Progenitor cell of endocrine pancreas (in vitro differentiated cells): ENCODE results near the gene C1orf74. TPM values are rescaled to one million over a fixed set of nuclear protein-coding genes. Genes with fewer than 3 reads are reported as not detected.

Source experiments
- DNase-seq: peaks from one replicate; pipeline ENCODE4 v3.0.0; 2021; ENCODE audit warnings: low spot score; ENCODE audit not compliant: unreplicated experiment
- H3K27ac Mint-ChIP-seq: 2 replicates; pipeline ENCODE4 v1.8.0; 2021; ENCODE audit warnings: mild to moderate bottlenecking, moderate library complexity, mixed read lengths
- H3K27me3 Mint-ChIP-seq: 2 replicates; pipeline ENCODE4 v1.8.0; 2021; ENCODE audit warnings: mixed read lengths
- H3K36me3 Mint-ChIP-seq: 2 replicates; pipeline ENCODE4 v1.8.0; 2022; ENCODE audit warnings: mixed read lengths; ENCODE audit not compliant: insufficient read depth
- H3K4me1 Mint-ChIP-seq: 2 replicates; pipeline ENCODE4 v1.8.0; 2021; ENCODE audit warnings: low read depth, mixed read lengths
- H3K4me3 Mint-ChIP-seq: 2 replicates; pipeline ENCODE4 v1.8.0; 2021; ENCODE audit warnings: low read depth, mild to moderate bottlenecking, moderate library complexity, mixed read lengths
- H3K9me3 Mint-ChIP-seq: 2 replicates; pipeline ENCODE4 v1.8.0; 2021; ENCODE audit warnings: low read depth, mixed read lengths
- CTCF ChIP-seq: fragments of 200-600 bp; sonication (generic); IDR thresholded peaks from one replicate; pipeline ENCODE4 v1.5.0; 2021; ENCODE audit warnings: antibody characterized with exemption, mild to moderate bottlenecking; ENCODE audit not compliant: unreplicated experiment
- total RNA-seq: library from RNA; stranded (reverse); gene quantifications from 2 replicates; pipeline ENCODE4 v1.2.1, GENCODE V29; 2021

The C1orf74 gene
- total RNA-seq, 1 donor from 2014 or later: 2.5 TPM

DNA sequence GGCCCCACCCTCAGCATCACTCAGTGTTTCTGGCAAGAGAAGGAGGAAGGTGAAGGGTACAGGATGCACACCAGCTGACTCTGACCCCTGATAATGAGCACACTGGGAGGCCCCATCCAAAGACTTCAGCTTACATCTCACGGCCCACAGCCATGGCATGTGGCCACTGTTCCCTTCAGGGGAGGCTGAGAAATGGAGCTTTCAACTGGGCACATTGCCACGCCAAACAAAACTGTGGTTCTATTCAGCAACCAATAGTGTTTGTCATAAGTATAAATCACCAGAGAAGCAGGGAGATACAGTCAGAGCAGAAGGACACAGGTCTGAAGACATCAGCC, 41.2 kb downstream of the C1orf74 start:
- H3K4me3 Mint-ChIP-seq: no peak overlapping the region
- peaks cover 5% of the 10 kb centered on the region for H3K27me3 Mint-ChIP-seq
- H3K9me3 Mint-ChIP-seq: no peaks in the 10 kb centered on the region
- H3K36me3 Mint-ChIP-seq: no peaks in the 10 kb centered on the region
- TF ChIP-seq CTCF: no peak
- H3K4me1 Mint-ChIP-seq: peaks cover 4% of the 10 kb centered on the region
- H3K27ac Mint-ChIP-seq: no peak overlapping the region
- no peak for DNase-seq

DNA sequence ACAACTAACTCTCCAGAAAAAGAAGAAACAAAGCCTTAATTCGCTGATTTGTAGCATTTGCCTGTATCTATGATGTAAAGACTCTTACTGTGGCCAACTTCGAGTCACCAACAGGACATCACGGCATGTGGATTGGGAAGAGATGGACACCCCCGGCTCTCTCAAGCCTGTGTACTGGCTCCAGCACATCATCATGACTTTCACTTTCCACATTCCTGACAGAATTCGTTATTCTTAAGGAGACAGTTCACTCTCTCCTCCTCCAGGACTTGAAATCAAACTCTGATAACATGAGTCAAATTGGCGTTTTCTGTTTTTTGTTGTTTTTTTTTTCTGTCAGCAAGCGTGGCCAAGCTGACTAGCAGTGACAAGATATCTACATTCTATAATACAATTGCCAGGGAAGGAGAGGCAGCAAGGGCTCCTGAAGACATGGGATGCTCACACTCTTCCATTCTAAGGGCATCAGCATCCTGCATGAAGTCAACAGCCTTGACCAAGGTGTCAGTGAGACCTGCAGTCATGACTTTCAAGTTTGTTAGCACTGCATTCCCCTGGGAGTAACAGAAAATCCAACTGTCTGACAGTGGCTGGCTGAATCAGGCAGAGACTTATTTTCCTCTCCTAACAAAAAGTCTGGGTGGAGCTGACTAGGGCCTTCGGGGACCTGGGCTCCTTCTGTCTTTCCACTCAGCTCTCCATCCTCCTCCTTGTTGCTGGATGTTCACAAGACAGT, 41.8 kb downstream of the C1orf74 start:
- no peak for TF ChIP-seq CTCF
- DNase-seq: no peak
- H3K9me3 Mint-ChIP-seq: no peaks in the 10 kb centered on the region
- no peak overlapping the region for H3K27ac Mint-ChIP-seq
- no peak overlapping the region for H3K4me3 Mint-ChIP-seq
- H3K4me1 Mint-ChIP-seq: no peaks in the 10 kb centered on the region
- H3K27me3 Mint-ChIP-seq: peaks cover 3% of the 10 kb centered on the region
- H3K36me3 Mint-ChIP-seq: no peaks in the 10 kb centered on the region

DNA sequence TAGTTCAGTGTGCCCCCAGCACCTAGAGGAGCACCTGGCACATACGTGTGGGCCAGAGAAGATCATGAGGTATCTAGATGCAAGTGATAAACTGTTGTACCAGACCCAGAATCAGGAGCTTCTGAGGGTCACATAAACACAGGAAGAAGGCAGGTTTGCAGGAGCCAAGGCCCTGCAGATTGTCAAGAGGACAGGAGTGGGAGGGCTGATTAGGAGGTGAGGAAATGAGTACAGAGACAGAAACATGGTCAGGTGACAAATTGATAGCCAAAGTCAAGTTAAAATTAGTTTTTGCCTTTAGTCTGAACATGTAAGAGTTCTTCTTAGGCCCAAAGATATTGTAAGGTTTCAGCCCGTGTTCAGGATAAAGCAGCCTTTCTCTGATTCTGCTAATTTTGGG, 42.5 kb downstream of the C1orf74 start:
- no peaks in the 10 kb centered on the region for H3K36me3 Mint-ChIP-seq
- no peak overlapping the region for H3K27ac Mint-ChIP-seq
- DNase-seq: no peak
- TF ChIP-seq CTCF: no peak
- H3K27me3 Mint-ChIP-seq: peaks cover 3% of the 10 kb centered on the region
- no peaks in the 10 kb centered on the region for H3K4me1 Mint-ChIP-seq
- no peak overlapping the region for H3K4me3 Mint-ChIP-seq
- no peaks in the 10 kb centered on the region for H3K9me3 Mint-ChIP-seq

DNA sequence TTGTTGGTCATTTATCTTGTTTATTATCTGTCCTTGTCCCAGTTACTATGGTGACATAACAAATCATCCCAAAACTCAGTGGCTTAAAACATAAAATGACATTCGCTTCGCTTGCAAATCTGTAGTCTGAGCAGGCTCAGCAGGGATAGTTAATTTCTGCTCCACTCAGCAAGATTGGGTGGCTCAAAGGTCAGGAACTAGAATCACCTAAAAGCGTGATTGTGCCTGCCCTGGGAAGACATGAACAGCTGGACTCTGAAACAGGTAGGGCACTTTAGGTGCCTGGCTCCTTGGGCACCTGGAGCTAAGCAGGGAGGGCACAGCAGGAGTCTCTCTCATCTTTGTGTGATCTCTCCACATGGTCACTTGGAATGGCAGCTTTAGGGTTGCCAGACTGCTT, 43.2 kb downstream of the C1orf74 start:
- TF ChIP-seq CTCF: no peak
- peaks cover 8% of the 10 kb centered on the region for H3K27me3 Mint-ChIP-seq
- H3K36me3 Mint-ChIP-seq: no peaks in the 10 kb centered on the region
- H3K4me3 Mint-ChIP-seq: no peak overlapping the region
- H3K27ac Mint-ChIP-seq: no peak overlapping the region
- DNase-seq: no peak
- no peaks in the 10 kb centered on the region for H3K4me1 Mint-ChIP-seq
- H3K9me3 Mint-ChIP-seq: no peaks in the 10 kb centered on the region

GRCh38 chr1:209738270-209738669, 46.1 kb downstream of the C1orf74 start:
- H3K36me3 Mint-ChIP-seq: no peaks in the 10 kb centered on the region
- H3K27me3 Mint-ChIP-seq: peaks cover 14% of the 10 kb centered on the region
- H3K27ac Mint-ChIP-seq: no peak overlapping the region
- DNase-seq: no peak
- H3K4me3 Mint-ChIP-seq: no peak overlapping the region
- H3K4me1 Mint-ChIP-seq: no peaks in the 10 kb centered on the region
- no peaks in the 10 kb centered on the region for H3K9me3 Mint-ChIP-seq
- TF ChIP-seq CTCF: no peak
